ENCODE measurements around the gene KCNIP3. TPM values are rescaled to one million over a fixed set of nuclear protein-coding genes. Genes with fewer than 3 reads are reported as not detected.
"Not testable (repeated sequence)": the region's sequence is repeated elsewhere in the genome, so short reads cannot be mapped to it uniquely, and the experiment has no call there.

Gene KCNIP3
- total and polyA plus RNA-seq, 2 donors (not counting 1 experiment from before 2014, with no cell fraction given): not detected

GRCh38 chr2:95434507-95435076, 137.4 kb downstream of the KCNIP3 start:
- H3K4me1 ChIP-seq (ENCODE audit: control insufficient read depth in 2 of 2, insufficient read depth in 2 of 2, low read length in 2 of 2); H3K4me2 ChIP-seq (replicated peaks; ENCODE audit: low read depth, low read length, poor library complexity, severe bottlenecking); intact Hi-C loops (cut with micrococcal nuclease); H3K27ac Mint-ChIP-seq; ATAC-seq (ENCODE audit: low read depth); H3K79me2 ChIP-seq (ENCODE audit: control insufficient read depth, insufficient read depth, low read length); H3K4me3 Mint-ChIP-seq; POLR2A ChIA-PET; H2AFZ ChIP-seq (ENCODE audit: insufficient read depth, low read depth, low read length, poor library complexity, severe bottlenecking); H3K9me3 Mint-ChIP-seq (ENCODE audit: insufficient read depth); H4K20me1 ChIP-seq (ENCODE audit: control insufficient read depth, insufficient read depth, low read length, poor library complexity, severe bottlenecking); CTCF ChIA-PET; H3K4me3 ChIP-seq (ENCODE audit: control extremely low read depth in 1 of 5, extremely low read depth in 1 of 5, insufficient read depth in 1 of 5, low read depth in 2 of 5, low read length in 4 of 5); H3K9me3 ChIP-seq (ENCODE audit: control extremely low read depth in 1 of 3, control insufficient read depth in 2 of 3, insufficient read depth in 1 of 3, low read length in 2 of 3); H3K27me3 ChIP-seq (replicated peaks in 1 of 4; ENCODE audit: control extremely low read depth in 1 of 4, control insufficient read depth in 3 of 4, insufficient read depth in 4 of 4, low read length in 3 of 4); H3K4me1 Mint-ChIP-seq; DNase-seq; H3K27me3 Mint-ChIP-seq; H3K36me3 ChIP-seq (replicated peaks in 1 of 2; ENCODE audit: control extremely low read depth in 1 of 2, control insufficient read depth in 1 of 2, extremely low read depth in 1 of 2, insufficient read depth in 2 of 2, low read length in 1 of 2); H3K27ac ChIP-seq (ENCODE audit: low read length in 2 of 2); H3K9ac ChIP-seq (ENCODE audit: low read length): not testable (repeated sequence)
- no CpG with 5 or more reads among the region's 3 CpGs for WGBS (ENCODE audit: insufficient coverage)

- CTCF ChIA-PET; H3K27ac Mint-ChIP-seq; H3K4me3 Mint-ChIP-seq; H3K9me3 Mint-ChIP-seq (ENCODE audit: insufficient read depth); H3K4me2 ChIP-seq (replicated peaks; ENCODE audit: low read depth, low read length, poor library complexity, severe bottlenecking); H4K20me1 ChIP-seq (ENCODE audit: control insufficient read depth, insufficient read depth, low read length, poor library complexity, severe bottlenecking); ATAC-seq (ENCODE audit: low read depth); H3K27me3 Mint-ChIP-seq; H3K4me1 ChIP-seq (ENCODE audit: control insufficient read depth in 2 of 2, insufficient read depth in 2 of 2, low read length in 2 of 2); intact Hi-C loops (cut with micrococcal nuclease); H3K36me3 ChIP-seq (replicated peaks in 1 of 2; ENCODE audit: control extremely low read depth in 1 of 2, control insufficient read depth in 1 of 2, extremely low read depth in 1 of 2, insufficient read depth in 2 of 2, low read length in 1 of 2); H3K27me3 ChIP-seq (replicated peaks in 1 of 4; ENCODE audit: control extremely low read depth in 1 of 4, control insufficient read depth in 3 of 4, insufficient read depth in 4 of 4, low read length in 3 of 4); H2AFZ ChIP-seq (ENCODE audit: insufficient read depth, low read depth, low read length, poor library complexity, severe bottlenecking); H3K4me3 ChIP-seq (ENCODE audit: control extremely low read depth in 1 of 5, extremely low read depth in 1 of 5, insufficient read depth in 1 of 5, low read depth in 2 of 5, low read length in 4 of 5); H3K9ac ChIP-seq (ENCODE audit: low read length); DNase-seq; POLR2A ChIA-PET; H3K27ac ChIP-seq (ENCODE audit: low read length in 2 of 2); H3K4me1 Mint-ChIP-seq; H3K79me2 ChIP-seq (ENCODE audit: control insufficient read depth, insufficient read depth, low read length); H3K9me3 ChIP-seq (ENCODE audit: control extremely low read depth in 1 of 3, control insufficient read depth in 2 of 3, insufficient read depth in 1 of 3, low read length in 2 of 3): not testable (repeated sequence)
- no CpG with 5 or more reads among the region's 30 CpGs for WGBS (ENCODE audit: insufficient coverage)
Measured at GRCh38 chr2:95435162-95435871, 138.2 kb downstream of the KCNIP3 start.

Other genes with a start within 250 kb of the KCNIP3 start
- 46.3 and 48.9 TPM in 2 replicates for gene MRPS5, start 175.5 kb upstream of the KCNIP3 start, total RNA-seq
- gene MRPS5, start 175.5 kb upstream of the KCNIP3 start, polyA plus RNA-seq: 43.6 and 48.0 TPM in 2 replicates
- gene ZNF514, start 137.5 kb upstream of the KCNIP3 start, total RNA-seq: 37.0 and 38.7 TPM in 2 replicates
- gene ZNF514, start 137.5 kb upstream of the KCNIP3 start, polyA plus RNA-seq: 9.5 and 15.5 TPM in 2 replicates
- 7.2 and 7.8 TPM in 2 replicates for gene ZNF2, start 131.5 kb upstream of the KCNIP3 start, total RNA-seq
- gene ZNF2, start 131.5 kb upstream of the KCNIP3 start, polyA plus RNA-seq: 1.3 and 2.9 TPM in 2 replicates
- 5.5 and 8.3 TPM in 2 replicates for gene ZNF892, start 89.8 kb upstream of the KCNIP3 start, total RNA-seq
- 0.46 and 0.67 TPM in 2 replicates for gene ZNF892, start 89.8 kb upstream of the KCNIP3 start, polyA plus RNA-seq
- 0.85 and 1.3 TPM in 2 replicates for gene PROM2, start 22.9 kb upstream of the KCNIP3 start, total RNA-seq
- 0.67 and 1.2 TPM in 2 replicates for gene PROM2, start 22.9 kb upstream of the KCNIP3 start, polyA plus RNA-seq
- gene FAHD2A, start 105.4 kb downstream of the KCNIP3 start, total RNA-seq: 18.3 and 24.8 TPM in 2 replicates
- gene FAHD2A, start 105.4 kb downstream of the KCNIP3 start, polyA plus RNA-seq: 22.9 and 23.7 TPM in 2 replicates
- not detected in 2 replicates for gene TRIM43B, start 187.4 kb downstream of the KCNIP3 start, total RNA-seq
- not detected in 2 replicates for gene TRIM43B, start 187.4 kb downstream of the KCNIP3 start, polyA plus RNA-seq

Measured in B cell (primary cell).